GM13977 (cell line): ENCODE measurements around the gene ABCA7.

Source experiments
- DNase-seq: peaks from one replicate; pipeline ENCODE4 v3.0.0; 2012; ENCODE audit warnings: low spot score
- CTCF ChIP-seq: IDR thresholded peaks from 2 replicates; pipeline ENCODE4 v1.5.1; 2012; ENCODE audit warnings: mild to moderate bottlenecking, control low read depth; ENCODE audit not compliant: insufficient read depth; ENCODE audit errors: extremely low read depth, missing control alignments
- in situ Hi-C: fragments of 300-500 bp; cut with MboI; formaldehyde crosslinking; loops from one replicate; pipeline ENCODE4 v1.12.0; 2022; ENCODE audit warnings: low sequenced_read_pairs, low pct_unique_long_range_greater_than_20kb, mixed read lengths, inconsistent platforms; ENCODE audit not compliant: unreplicated experiment

Gene ABCA7

DNA sequence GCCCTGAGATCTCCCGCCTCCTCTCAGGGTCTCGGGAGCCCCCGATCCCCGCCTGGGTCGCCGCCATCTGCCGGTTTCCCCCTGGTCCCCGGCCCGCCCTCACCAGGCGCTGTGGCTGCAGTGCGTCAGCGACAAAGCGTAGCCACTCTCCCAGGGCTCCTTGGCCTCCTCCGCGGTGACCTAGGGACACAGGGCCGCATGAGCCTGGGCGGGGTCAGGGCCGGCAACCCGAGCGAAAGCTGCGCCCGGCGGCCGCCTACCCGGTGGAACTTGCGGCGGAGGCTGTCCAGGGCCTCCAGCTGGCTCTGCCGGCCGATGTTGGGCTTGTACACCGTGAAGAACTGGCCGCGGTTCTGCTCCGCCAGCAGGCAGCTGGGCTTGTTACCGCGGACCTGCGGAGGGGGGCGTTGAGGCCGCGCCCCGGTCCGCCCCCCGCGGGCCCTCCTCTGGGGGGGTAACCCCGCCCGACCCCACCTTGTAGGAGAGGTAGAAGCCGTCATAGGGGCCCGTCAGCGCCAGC lies 69.2 kb downstream of the ABCA7 start:
- in situ Hi-C loops: no loop called here
- TF ChIP-seq CTCF: no peak
- no peak for DNase-seq

DNA sequence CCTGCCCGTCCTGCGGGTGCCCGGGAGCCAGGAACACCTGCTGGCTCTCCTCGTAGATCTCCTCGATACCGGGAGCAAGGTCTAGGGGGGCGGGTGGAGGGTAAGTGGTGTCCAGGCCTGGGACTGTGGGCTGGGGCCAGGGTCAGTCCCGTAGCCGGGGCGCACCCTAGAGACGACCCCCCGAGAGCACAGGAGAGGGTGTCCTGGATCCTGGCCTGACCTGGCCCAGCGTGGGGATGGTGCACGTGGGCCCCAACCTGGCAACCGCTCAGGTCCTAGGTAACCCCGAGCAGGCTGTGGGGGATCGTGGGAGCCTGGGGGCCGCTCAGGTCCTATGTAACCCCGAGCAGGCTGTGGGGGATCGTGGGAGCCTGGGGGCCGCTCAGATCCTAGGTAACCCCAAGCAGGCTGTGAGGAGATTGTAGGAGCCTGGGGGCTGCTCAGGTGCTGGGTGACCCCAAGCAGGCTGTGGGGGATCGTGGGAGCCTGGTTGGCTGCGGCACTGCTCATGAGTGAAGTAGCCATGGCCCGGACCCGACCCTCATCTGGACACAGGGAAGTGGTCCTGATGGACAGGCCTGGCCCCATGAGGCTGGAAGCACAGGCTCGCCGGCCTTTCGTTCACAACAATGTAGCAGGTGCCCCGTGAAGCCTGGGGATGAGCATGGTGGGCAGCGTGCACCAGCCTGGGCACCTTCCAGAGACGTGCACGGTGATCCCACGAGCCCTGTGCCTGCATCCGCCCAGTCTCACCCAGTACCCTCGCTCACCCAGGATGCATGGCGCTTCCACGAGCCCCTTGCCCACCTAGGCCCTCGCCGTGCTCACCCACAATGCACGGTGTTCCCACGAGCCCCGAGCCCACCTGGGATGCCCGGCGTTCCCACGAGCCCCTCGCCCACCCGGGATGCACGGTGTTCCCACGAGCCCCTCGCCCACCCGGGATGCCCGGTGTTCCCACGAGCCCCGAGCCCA lies 70.1 kb downstream of the ABCA7 start:
- in situ Hi-C loops: loop anchor here (10.0 kb wide), 1 partner anchor 85 kb away; no protein-coding TSS in a partner anchor
- no peak for DNase-seq
- TF ChIP-seq CTCF: no peak

- no peak for TF ChIP-seq CTCF
- no peak for DNase-seq
- in situ Hi-C loops: loop anchor here (10.0 kb wide), 1 partner anchor 84 kb away; no protein-coding TSS in a partner anchor
Observed at GRCh38 chr19:1110809-1111640, 71.1 kb downstream of the ABCA7 start.

DNA sequence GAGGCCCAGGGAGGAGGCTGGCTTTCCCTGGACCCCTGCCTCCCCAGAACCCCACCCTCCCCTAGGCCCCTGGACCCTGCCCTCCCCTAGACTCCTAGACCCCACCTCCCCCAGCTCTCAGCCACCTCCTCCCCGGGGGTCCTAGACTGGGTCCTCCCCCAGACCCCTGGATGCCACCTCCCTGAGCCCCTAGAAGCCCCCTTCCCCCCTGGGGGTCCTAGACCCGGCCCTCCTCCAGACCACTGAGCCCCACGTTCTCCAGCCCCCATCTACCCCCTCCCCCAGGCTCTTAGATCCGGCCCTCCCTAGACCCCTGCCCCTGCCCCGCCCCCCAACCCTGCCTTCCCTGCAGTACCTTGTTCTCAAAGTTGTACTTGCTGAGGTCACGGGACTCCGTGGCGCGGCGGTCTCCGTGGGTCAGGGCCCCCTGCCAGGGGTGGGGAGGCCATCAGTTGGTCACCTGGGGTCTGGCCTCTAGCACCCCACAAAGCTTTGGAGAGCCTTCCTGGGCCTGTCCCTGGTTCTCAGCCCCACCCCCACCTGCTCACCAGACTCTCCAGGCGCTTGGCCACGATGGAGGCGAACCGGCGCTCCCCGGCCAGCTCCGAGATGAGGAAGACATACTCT lies 71.8 kb downstream of the ABCA7 start:
- DNase-seq: no peak
- no peak for TF ChIP-seq CTCF
- in situ Hi-C loops: loop anchor here (10.0 kb wide), 1 partner anchor 83 kb away; no protein-coding TSS in a partner anchor

DNA sequence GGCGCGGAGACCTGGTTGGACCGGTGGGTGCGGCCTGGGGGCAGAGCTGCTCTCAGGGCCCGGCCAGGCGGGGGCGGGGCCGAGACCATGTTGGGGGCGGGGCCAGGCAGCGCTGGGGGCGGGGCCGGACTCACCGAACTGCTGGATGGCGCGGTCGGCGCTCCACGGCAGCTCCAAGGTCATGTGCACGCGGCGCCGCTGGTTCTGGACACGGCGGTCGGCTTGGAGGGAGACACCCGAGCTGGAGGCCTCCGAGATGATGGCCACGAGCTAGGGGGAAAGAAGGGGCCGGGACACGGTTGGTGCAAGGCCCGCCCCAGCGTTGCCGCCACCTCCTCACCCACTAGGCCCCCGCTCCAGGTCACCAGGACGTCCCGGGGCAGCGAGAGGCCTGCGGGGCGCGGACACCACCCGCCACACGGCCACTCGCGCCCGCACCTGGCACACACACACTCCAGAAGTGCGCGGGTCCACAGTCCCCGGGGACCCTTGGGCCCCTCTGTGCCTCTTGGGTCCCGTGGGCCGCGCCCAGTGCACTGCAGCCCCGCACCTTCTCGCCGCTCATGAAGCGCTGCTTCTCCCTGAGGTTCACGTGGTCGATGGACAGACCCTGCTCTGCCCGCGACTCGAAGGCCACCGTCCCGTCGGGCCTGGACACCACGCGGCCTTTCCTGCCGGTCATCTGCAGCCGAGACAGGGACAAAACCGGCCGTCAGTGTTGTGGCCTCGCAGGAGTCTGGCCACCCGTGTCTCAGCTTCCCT lies 72.5 kb downstream of the ABCA7 start:
- no peak for TF ChIP-seq CTCF
- no peak for DNase-seq
- in situ Hi-C loops: loop anchor here (10.0 kb wide), 1 partner anchor 82 kb away; no protein-coding TSS in a partner anchor
